HL-60 (cell line): ENCODE results near the gene STAC2.

Experiments
- DNase-seq, 2 experiments: peaks; one replicate each; pipeline ENCODE4 v3.0.0-alpha.2; 2010 to 2020; ENCODE audit warnings: low read depth in 1 of 2, low spot score in 1 of 2
- H3K27ac ChIP-seq: fragments of 250-450 bp; sonication (Bioruptor Pico); replicated peaks from 2 replicates; pipeline ENCODE4 v1.5.1; 2020; ENCODE audit warnings: mild to moderate bottlenecking, moderate library complexity
- H3K27me3 ChIP-seq: fragments of 250-450 bp; sonication (Bioruptor Pico); 2 replicates; pipeline ENCODE4 v1.5.1; 2021; ENCODE audit warnings: mild to moderate bottlenecking, moderate library complexity; ENCODE audit not compliant: insufficient read depth, poor library complexity, severe bottlenecking
- H3K4me3 ChIP-seq: replicated peaks from 2 replicates; pipeline ENCODE4 v1.5.1; 2011; ENCODE audit warnings: mild to moderate bottlenecking, control low read depth, low read length; ENCODE audit not compliant: insufficient read depth
- CTCF ChIP-seq: IDR thresholded peaks from one replicate; pipeline ENCODE4 v1.5.1; 2011; ENCODE audit warnings: low read length, control low read depth, inconsistent platforms; ENCODE audit not compliant: insufficient read depth
- GABPA ChIP-seq: IDR thresholded peaks from 2 replicates; pipeline ENCODE4 v1.6.1; 2012; ENCODE audit warnings: low read depth
- POLR2AphosphoS5 ChIP-seq: IDR thresholded peaks from 2 replicates; pipeline ENCODE4 v1.6.1; 2012; ENCODE audit warnings: low read depth
- REST ChIP-seq: IDR thresholded peaks from 2 replicates; pipeline ENCODE4 v1.6.1; 2012; ENCODE audit warnings: low read depth; ENCODE audit not compliant: insufficient replicate concordance
- SPI1 ChIP-seq: IDR thresholded peaks from 2 replicates; pipeline ENCODE4 v1.6.1; 2012; ENCODE audit warnings: low read depth, mild to moderate bottlenecking, borderline replicate concordance

The STAC2 gene

GRCh38 chr17:39224778-39225307, 902 bp downstream of the STAC2 start:
- DNase-seq: no peak
- Histone ChIP-seq H3K27ac (no peak overlapping the region), H3K4me3 (no peak overlapping the region; the same call in 1 of the 2 replicates), H3K27me3 (peaks cover 38% of the 10 kb centered on the region)
- TF ChIP-seq POLR2AphosphoS5: no peak
- TF ChIP-seq GABPA: no peak
- no peak for TF ChIP-seq REST
- TF ChIP-seq CTCF: no peak
- no peak for TF ChIP-seq SPI1

GRCh38 chr17:39223907-39224777, 1.6 kb downstream of the STAC2 start:
- DNase-seq: no peak
- no peak overlapping the region for H3K27ac ChIP-seq
- no peak overlapping the region for H3K4me3 ChIP-seq
- TF ChIP-seq CTCF (no peak), GABPA (no peak), POLR2AphosphoS5 (no peak)
- H3K27me3 ChIP-seq: peaks cover 41% of the 10 kb centered on the region

- peaks cover 47% of the 10 kb centered on the region for H3K27me3 ChIP-seq
- no peak for DNase-seq
- TF ChIP-seq CTCF: no peak
- no peak for TF ChIP-seq GABPA
- TF ChIP-seq SPI1: no peak
- TF ChIP-seq REST: no peak
- no peak for TF ChIP-seq POLR2AphosphoS5
- H3K27ac ChIP-seq: no peak overlapping the region
- no peak overlapping the region for H3K4me3 ChIP-seq
These were observed 2.6 kb downstream of the STAC2 start for GRCh38 chr17:39222866-39223834.
